Measurements from ENCODE around the gene MOB1A.

Gene MOB1A

DNA sequence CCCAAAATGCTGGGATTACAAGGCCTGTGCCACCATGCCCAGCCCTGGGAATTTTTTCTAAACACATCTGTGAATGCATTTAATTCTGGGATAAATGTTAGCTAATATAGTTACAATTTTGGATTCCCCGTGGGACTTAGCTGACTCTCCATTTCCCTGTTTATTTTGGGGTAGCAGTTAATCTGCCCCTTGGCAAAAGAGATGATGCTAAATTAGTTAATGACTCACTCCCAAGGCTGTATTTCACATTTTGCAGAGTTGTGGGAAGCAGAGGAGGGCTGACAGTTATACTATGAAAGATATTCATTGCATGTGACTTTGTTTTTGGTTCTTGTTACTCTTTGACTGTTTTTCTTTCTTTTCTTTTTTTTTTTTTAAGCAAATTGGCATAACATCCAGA lies 22.9 kb upstream of the MOB1A start:
- H3K27me3 ChIP-seq (ENCODE audit: insufficient read depth, low read depth, severe bottlenecking), result no peaks in the 10 kb centered on the region
- TF ChIP-seq, protein P1, sequence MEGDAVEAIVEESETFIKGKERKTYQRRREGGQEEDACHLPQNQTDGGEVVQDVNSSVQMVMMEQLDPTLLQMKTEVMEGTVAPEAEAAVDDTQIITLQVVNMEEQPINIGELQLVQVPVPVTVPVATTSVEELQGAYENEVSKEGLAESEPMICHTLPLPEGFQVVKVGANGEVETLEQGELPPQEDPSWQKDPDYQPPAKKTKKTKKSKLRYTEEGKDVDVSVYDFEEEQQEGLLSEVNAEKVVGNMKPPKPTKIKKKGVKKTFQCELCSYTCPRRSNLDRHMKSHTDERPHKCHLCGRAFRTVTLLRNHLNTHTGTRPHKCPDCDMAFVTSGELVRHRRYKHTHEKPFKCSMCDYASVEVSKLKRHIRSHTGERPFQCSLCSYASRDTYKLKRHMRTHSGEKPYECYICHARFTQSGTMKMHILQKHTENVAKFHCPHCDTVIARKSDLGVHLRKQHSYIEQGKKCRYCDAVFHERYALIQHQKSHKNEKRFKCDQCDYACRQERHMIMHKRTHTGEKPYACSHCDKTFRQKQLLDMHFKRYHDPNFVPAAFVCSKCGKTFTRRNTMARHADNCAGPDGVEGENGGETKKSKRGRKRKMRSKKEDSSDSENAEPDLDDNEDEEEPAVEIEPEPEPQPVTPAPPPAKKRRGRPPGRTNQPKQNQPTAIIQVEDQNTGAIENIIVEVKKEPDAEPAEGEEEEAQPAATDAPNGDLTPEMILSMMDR (IDR thresholded peaks at IDR 0.05; ENCODE audit: low read depth, low read length), result no peak
- H3K4me3 ChIP-seq (ENCODE audit: low read depth, low read length), result no peak overlapping the region
- peaks cover 58% of the 10 kb centered on the region for H3K36me3 ChIP-seq
- no peak for DNase-seq
- no peaks in the 10 kb centered on the region for H3K9me3 ChIP-seq (ENCODE audit: severe bottlenecking)
- no peak overlapping the region for H3K27ac ChIP-seq

DNA sequence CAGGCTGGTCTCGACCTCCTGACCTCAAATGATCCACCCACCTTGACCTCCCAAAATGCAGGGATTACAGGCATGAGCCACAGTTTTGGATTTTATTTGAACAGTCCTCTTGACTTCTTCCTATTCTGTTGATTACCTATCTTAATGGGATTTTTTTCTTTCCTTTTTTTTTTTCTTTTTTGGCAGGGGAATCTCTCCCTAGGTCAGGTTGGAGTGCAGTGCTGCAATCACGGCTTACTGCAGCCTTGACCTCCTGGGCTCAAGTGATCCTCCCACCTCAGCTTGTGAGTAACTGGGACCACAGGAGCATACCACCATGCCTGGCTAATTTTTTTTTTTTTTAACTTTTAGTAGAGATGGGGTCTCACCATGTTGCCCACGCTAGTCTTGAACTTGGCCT lies 22.5 kb upstream of the MOB1A start:
- no peak for DNase-seq
- H3K9me3 ChIP-seq (ENCODE audit: severe bottlenecking), result no peaks in the 10 kb centered on the region
- TF ChIP-seq, protein P1 (IDR thresholded peaks at IDR 0.05; ENCODE audit: low read depth, low read length), result no peak
- no peaks in the 10 kb centered on the region for H3K27me3 ChIP-seq (ENCODE audit: insufficient read depth, low read depth, severe bottlenecking)
- peaks cover 54% of the 10 kb centered on the region for H3K36me3 ChIP-seq
- H3K4me3 ChIP-seq (ENCODE audit: low read depth, low read length), result no peak overlapping the region
- no peak overlapping the region for H3K27ac ChIP-seq

DNA sequence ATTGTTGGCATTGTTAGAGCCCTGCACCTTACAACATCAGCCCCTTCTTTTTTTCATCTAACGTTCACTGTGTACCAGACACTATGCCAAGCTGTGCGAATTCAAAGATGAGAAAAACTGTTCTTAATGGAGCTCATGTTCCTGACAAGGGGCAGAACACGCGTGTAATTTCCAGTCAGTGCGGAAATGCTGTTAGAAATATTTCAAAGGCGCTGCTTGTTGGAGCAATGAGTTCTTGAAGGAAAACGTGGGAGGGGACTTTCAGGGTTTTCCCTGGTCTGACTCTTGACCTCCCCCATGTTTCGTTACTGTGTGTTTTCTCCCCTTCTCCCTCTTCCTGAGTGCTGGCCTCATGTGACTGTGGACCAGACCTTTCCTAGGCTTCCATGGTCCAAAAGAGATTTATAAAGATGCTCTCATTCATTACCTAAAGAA lies 21.2 kb upstream of the MOB1A start:
- DNase-seq, result no peak
- no peaks in the 10 kb centered on the region for H3K27me3 ChIP-seq (ENCODE audit: insufficient read depth, low read depth, severe bottlenecking)

DNA sequence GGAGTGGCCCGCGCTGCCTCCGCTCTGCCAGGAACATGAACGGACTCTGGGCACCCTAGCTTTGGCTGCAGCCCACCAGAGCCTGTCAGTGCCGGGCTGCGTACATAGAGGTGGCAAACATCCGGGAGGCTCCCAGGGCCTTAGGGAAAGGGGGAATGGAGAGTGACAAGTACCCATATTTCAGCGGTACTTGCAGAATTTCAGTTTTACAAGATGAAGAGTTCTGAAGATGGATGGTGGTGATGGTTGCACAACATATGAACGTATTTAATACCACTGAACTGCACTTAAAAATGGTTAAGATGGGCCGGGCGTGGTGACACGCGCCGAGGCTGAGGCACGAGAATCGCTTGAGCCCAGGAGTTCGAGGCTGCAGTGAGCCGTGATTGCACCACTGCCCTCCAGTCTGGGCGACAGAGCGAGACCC lies 20.6 kb upstream of the MOB1A start:
- Histone ChIP-seq H3K4me3 (ENCODE audit: low read depth, low read length) (peak overlapping the region; percentile 84), H3K27ac (peak overlapping the region; percentile 97), H3K9me3 (ENCODE audit: severe bottlenecking) (no peaks in the 10 kb centered on the region), H3K36me3 (peaks cover 41% of the 10 kb centered on the region), H3K27me3 (ENCODE audit: insufficient read depth, low read depth, severe bottlenecking) (no peaks in the 10 kb centered on the region)
- TF ChIP-seq, protein P1 (IDR thresholded peaks at IDR 0.05; ENCODE audit: low read depth, low read length), result no peak
- no peak for DNase-seq

More for the DNA sequence above, 21.2 kb upstream of the MOB1A start:
- Histone ChIP-seq H3K9me3 (ENCODE audit: severe bottlenecking) (no peaks in the 10 kb centered on the region), H3K4me3 (ENCODE audit: low read depth, low read length) (peak overlapping the region; percentile 84), H3K27ac (peak overlapping the region; percentile 97), H3K36me3 (peaks cover 47% of the 10 kb centered on the region)
- TF ChIP-seq, protein P1 (IDR thresholded peaks at IDR 0.05; ENCODE audit: low read depth, low read length), result no peak

DNA sequence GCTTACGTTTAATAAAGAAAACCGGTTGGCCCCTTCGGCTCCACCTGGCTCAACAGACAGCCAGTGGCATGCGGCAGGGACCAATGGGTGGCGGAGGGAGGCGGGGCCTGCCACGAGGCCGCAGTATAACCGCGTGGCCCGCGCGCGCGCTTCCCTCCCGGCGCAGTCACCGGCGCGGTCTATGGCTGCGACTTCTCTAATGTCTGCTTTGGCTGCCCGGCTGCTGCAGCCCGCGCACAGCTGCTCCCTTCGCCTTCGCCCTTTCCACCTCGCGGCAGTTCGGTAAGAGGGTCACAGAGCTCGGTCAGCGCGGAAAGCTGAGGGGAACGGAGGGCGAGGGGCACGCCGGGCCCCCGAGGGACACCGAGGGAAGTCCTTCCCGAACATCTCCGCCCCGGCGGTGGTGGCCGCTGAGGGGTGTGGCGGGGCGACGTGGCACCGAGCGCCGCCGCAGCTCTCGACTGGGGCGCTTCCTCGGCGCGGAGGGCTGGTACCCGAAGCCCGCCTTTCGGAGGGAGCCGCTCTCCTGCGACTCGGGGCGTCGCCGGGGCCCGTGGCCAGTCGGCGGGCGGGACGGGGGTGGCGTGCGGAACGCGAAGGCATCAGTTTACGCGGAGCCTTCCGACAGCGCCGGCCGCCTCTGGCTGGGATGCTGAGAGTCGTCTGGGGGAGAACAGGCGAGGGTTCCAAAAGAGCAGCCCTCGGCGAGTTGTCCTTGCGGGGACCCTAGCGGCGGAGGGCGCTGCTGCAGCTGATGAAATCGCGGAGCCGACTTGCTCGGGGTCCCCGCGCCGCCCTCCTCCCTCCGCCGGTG lies 20.0 kb upstream of the MOB1A start, which contains the start of gene MTHFD2:
Gene MTHFD2 (plus strand): TSS at position 155 of the 814 bp plus-strand sequence. CDS start 27 bp downstream, at position 182.
- DNase-seq, result peak; percentile 98
- no peaks in the 10 kb centered on the region for H3K9me3 ChIP-seq (ENCODE audit: severe bottlenecking)
- H3K36me3 ChIP-seq, result peaks cover 36% of the 10 kb centered on the region
- H3K4me3 ChIP-seq (ENCODE audit: low read depth, low read length), result peak within 1 kb of the TSS; percentile 84
- TF ChIP-seq, protein P1 (IDR thresholded peaks at IDR 0.05; ENCODE audit: low read depth, low read length), result peak; percentile 98
- H3K27me3 ChIP-seq (ENCODE audit: insufficient read depth, low read depth, severe bottlenecking), result no peaks in the 10 kb centered on the region
- H3K27ac ChIP-seq, result peak within 1 kb of the TSS; percentile 97

Data from WERI-Rb-1 (cell line).